K562 (cell line): ENCODE results near the gene SRGN. TPM values are rescaled to one million over a fixed set of nuclear protein-coding genes. Genes with fewer than 3 reads are reported as not detected.
A peak's percentile ranks its signal among the peaks of the same experiment; 100 is the strongest.

Experiments used
- ATF7 ChIP-seq: fragments of 450-650 bp; IDR thresholded peaks from 2 replicates; pipeline ENCODE4 v1.7.1; 2014; ENCODE audit warnings: mild to moderate bottlenecking, moderate library complexity
- ELF1 ChIP-seq: fragments of 200-800 bp; sonication (Bioruptor generic); IDR thresholded peaks from 2 replicates; pipeline ENCODE4 v1.6.1; 2016; ENCODE audit warnings: missing genetic modification characterization, missing compliant biosample characterization
- LCOR ChIP-seq: sonication (generic); formaldehyde crosslinking; IDR thresholded peaks from 2 replicates; pipeline ENCODE4 v1.8.0; 2022; ENCODE audit warnings: mild to moderate bottlenecking, missing genetic modification reagents
- MAZ ChIP-seq, 2 experiments: fragments of 450-650 bp in 1 of 2; sonication (generic) in 1 of 2; formaldehyde crosslinking; IDR thresholded peaks in 1 of 2; conservative IDR thresholded peaks in 1 of 2; 2 replicates each; pipeline versions ENCODE4 v1.4.0 to v1.5.0; 2020; ENCODE audit warnings: mild to moderate bottlenecking in 1 of 2, missing genetic modification reagents in 1 of 2
- NR3C1 ChIP-seq: sonication (generic); formaldehyde crosslinking; IDR thresholded peaks from 2 replicates; pipeline ENCODE4 v1.8.1; 2022; ENCODE audit warnings: missing genetic modification reagents
- POLR2H ChIP-seq: IDR thresholded peaks from 2 replicates; pipeline ENCODE4 v1.6.1; 2016; ENCODE audit warnings: missing genetic modification characterization, low read depth, mild to moderate bottlenecking, control low read depth, missing compliant biosample characterization, moderate library complexity
- RBM15 ChIP-seq: fragments of 200-400 bp; formaldehyde crosslinking; IDR thresholded peaks from 2 replicates; pipeline ENCODE4 v1.6.1; 2018; ENCODE audit warnings: mild to moderate bottlenecking, low read length, moderate library complexity; ENCODE audit not compliant: insufficient read depth
- ZNF354B ChIP-seq: fragments of 250-450 bp; sonication (Bioruptor Pico); IDR thresholded peaks from 2 replicates; pipeline ENCODE4 v1.4.0; 2020
- ZNF444 ChIP-seq: fragments of 250-450 bp; sonication (Bioruptor Pico); IDR thresholded peaks from 2 replicates; pipeline ENCODE4 v1.4.0; 2020; ENCODE audit warnings: mild to moderate bottlenecking, moderate library complexity
- ZNF507 ChIP-seq: conservative IDR thresholded peaks from 2 replicates; pipeline ENCODE4 v1.6.1; 2017; ENCODE audit warnings: missing genetic modification characterization, missing compliant biosample characterization
- polyA plus RNA-seq, 8 experiments: library from polyadenylated mRNA; depleted of rRNA in 4 of 8; stranded (reverse) in 5 of 8; unstranded in 3 of 8; fragments of >200 nt; fragmentation: Nextera tagmentation in 2 of 8; fragmentation: Illumina TruSeq in 1 of 8; extraction: Ambion mirVana in 2 of 8; extraction: Trizol in 1 of 8; gene quantifications; 2 replicates each; pipeline versions ENCODE4 v1.2.1 to v1.2.3, GENCODE V29; 2011 to 2014; ENCODE audit warnings: inconsistent platforms in 1 of 8, missing spikeins in 1 of 8
- total RNA-seq, 7 experiments: library from RNA; depleted of rRNA in 6 of 7; stranded (reverse); fragments of >200 nt in 6 of 7; fragmentation: Illumina TruSeq in 2 of 7; extraction: Trizol in 2 of 7; gene quantifications; 2 replicates each; pipeline versions ENCODE4 v1.2.1 to v1.2.3, GENCODE V29; 2011 to 2021; ENCODE audit warnings: low replicate concordance in 1 of 7
- TF ChIP-seq, protein P1 (sequence below): fragments of 450-650 bp; formaldehyde crosslinking; IDR thresholded peaks from 2 replicates; pipeline ENCODE4 v1.4.0; 2020; ENCODE audit warnings: mild to moderate bottlenecking, moderate library complexity
- TF ChIP-seq, protein P2 (sequence below): fragments of 450-650 bp; conservative IDR thresholded peaks from 2 replicates; pipeline ENCODE4 v1.6.1; 2016; ENCODE audit warnings: missing genetic modification characterization, low read depth, mild to moderate bottlenecking, control low read depth, missing compliant biosample characterization
- TF ChIP-seq, protein P3 (sequence below): fragments of 450-650 bp; formaldehyde crosslinking; IDR thresholded peaks from 2 replicates; pipeline ENCODE4 v1.4.0; 2022; ENCODE audit warnings: missing genetic modification characterization
- TF ChIP-seq, protein P4 (sequence below), 2 experiments: fragments of 450-650 bp; IDR thresholded peaks; 2 replicates each; pipeline ENCODE4 v1.6.1; 2018; ENCODE audit warnings: mild to moderate bottlenecking in 2 of 2, low read depth in 1 of 2; ENCODE audit not compliant: partially characterized antibody in 2 of 2

Gene SRGN
- total and polyA plus RNA-seq, 9 of the 15 experiments (the other 6 are each of a cell fraction or from before 2014, with no cell fraction given), result 136 to 304 (median 180) TPM

DNA sequence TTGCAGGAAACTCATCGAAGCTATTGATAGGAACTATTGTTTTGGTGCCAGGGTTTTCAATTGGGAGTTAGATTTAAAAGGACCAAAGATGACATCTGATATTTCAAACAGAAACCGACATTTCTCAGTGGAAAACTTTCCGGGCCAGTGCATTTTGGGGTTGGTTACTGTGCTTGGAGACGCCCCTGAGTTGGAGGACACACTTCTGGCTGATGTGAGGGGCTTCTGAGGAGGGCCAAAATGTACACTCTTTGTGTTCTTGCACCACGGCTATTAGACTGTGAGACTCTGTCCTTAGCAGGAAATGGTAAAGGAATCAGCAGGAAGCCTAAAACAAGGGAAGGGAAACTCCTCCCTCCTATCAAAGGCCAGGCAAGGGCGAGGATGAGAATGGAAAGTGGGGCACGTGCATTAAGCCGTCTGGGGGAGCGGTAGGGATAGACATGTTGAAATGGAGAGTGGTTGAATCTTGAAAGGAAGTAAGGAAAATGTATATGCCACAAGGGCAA, 1.8 kb upstream of the SRGN start (continued):
- TF ChIP-seq NR3C1 (CRISPR knock-in tag), result no peak
- no peak for TF ChIP-seq LCOR (CRISPR knock-in tag)
- peak; percentile 32; the same call in 1 of the 2 replicates for TF ChIP-seq ELF1
- TF ChIP-seq ZNF444 (CRISPR knock-in tag), result no peak
- TF ChIP-seq, protein P1, sequence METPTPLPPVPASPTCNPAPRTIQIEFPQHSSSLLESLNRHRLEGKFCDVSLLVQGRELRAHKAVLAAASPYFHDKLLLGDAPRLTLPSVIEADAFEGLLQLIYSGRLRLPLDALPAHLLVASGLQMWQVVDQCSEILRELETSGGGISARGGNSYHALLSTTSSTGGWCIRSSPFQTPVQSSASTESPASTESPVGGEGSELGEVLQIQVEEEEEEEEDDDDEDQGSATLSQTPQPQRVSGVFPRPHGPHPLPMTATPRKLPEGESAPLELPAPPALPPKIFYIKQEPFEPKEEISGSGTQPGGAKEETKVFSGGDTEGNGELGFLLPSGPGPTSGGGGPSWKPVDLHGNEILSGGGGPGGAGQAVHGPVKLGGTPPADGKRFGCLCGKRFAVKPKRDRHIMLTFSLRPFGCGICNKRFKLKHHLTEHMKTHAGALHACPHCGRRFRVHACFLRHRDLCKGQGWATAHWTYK, result peak; percentile 18; the same call in 1 of the 2 replicates
- TF ChIP-seq ZNF507 (tag), result no peak
- TF ChIP-seq, protein P2, sequence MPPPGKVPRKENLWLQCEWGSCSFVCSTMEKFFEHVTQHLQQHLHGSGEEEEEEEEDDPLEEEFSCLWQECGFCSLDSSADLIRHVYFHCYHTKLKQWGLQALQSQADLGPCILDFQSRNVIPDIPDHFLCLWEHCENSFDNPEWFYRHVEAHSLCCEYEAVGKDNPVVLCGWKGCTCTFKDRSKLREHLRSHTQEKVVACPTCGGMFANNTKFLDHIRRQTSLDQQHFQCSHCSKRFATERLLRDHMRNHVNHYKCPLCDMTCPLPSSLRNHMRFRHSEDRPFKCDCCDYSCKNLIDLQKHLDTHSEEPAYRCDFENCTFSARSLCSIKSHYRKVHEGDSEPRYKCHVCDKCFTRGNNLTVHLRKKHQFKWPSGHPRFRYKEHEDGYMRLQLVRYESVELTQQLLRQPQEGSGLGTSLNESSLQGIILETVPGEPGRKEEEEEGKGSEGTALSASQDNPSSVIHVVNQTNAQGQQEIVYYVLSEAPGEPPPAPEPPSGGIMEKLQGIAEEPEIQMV (tag), result 0 out of 2 replicates have a peak, but pooled peaks have one; percentile 39
- TF ChIP-seq ZNF354B (CRISPR knock-in tag), result no peak
- TF ChIP-seq, protein P3, sequence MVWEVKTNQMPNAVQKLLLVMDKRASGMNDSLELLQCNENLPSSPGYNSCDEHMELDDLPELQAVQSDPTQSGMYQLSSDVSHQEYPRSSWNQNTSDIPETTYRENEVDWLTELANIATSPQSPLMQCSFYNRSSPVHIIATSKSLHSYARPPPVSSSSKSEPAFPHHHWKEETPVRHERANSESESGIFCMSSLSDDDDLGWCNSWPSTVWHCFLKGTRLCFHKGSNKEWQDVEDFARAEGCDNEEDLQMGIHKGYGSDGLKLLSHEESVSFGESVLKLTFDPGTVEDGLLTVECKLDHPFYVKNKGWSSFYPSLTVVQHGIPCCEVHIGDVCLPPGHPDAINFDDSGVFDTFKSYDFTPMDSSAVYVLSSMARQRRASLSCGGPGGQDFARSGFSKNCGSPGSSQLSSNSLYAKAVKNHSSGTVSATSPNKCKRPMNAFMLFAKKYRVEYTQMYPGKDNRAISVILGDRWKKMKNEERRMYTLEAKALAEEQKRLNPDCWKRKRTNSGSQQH (CRISPR knock-in tag), result peak; percentile 69; the same call in 1 of the 2 replicates
- TF ChIP-seq MAZ (CRISPR knock-in tag; conservative IDR thresholded peaks at IDR 0.05 in 1 of 2, IDR thresholded peaks at IDR 0.05 in 1 of 2), result peak in 1 of 2 experiments; percentile 34; a peak in 1 of 4 replicates
- TF ChIP-seq RBM15, result no peak
- peak; percentile 31; the same call in 1 of the 2 replicates for TF ChIP-seq ATF7
- TF ChIP-seq, protein P4, sequence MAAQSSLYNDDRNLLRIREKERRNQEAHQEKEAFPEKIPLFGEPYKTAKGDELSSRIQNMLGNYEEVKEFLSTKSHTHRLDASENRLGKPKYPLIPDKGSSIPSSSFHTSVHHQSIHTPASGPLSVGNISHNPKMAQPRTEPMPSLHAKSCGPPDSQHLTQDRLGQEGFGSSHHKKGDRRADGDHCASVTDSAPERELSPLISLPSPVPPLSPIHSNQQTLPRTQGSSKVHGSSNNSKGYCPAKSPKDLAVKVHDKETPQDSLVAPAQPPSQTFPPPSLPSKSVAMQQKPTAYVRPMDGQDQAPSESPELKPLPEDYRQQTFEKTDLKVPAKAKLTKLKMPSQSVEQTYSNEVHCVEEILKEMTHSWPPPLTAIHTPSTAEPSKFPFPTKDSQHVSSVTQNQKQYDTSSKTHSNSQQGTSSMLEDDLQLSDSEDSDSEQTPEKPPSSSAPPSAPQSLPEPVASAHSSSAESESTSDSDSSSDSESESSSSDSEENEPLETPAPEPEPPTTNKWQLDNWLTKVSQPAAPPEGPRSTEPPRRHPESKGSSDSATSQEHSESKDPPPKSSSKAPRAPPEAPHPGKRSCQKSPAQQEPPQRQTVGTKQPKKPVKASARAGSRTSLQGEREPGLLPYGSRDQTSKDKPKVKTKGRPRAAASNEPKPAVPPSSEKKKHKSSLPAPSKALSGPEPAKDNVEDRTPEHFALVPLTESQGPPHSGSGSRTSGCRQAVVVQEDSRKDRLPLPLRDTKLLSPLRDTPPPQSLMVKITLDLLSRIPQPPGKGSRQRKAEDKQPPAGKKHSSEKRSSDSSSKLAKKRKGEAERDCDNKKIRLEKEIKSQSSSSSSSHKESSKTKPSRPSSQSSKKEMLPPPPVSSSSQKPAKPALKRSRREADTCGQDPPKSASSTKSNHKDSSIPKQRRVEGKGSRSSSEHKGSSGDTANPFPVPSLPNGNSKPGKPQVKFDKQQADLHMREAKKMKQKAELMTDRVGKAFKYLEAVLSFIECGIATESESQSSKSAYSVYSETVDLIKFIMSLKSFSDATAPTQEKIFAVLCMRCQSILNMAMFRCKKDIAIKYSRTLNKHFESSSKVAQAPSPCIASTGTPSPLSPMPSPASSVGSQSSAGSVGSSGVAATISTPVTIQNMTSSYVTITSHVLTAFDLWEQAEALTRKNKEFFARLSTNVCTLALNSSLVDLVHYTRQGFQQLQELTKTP (IDR thresholded peaks at IDR 0.05; ENCODE audit: low read depth in 1 of 2, partially characterized antibody in 2 of 2), result peak in 1 of 2 experiments; percentile 16
- TF ChIP-seq POLR2H (tag), result peak; percentile 62; the same call in 1 of the 2 replicates
